HG03280 (cell line): ENCODE results near the gene SLC24A3.

ENCODE experiments used
- ATAC-seq: cut with Tn5 transposase; IDR thresholded peaks from one replicate; pipeline ENCODE4 v1.9.1; 2021; ENCODE audit warnings: mild to moderate bottlenecking, moderate library complexity; ENCODE audit not compliant: unreplicated experiment

SLC24A3 gene

GRCh38 chr20:19693508-19693907 is 481.1 kb downstream of the SLC24A3 start:
- no peak for ATAC-seq

GRCh38 chr20:19695081-19695480 is 482.6 kb downstream of the SLC24A3 start:
- ATAC-seq, result no peak

DNA sequence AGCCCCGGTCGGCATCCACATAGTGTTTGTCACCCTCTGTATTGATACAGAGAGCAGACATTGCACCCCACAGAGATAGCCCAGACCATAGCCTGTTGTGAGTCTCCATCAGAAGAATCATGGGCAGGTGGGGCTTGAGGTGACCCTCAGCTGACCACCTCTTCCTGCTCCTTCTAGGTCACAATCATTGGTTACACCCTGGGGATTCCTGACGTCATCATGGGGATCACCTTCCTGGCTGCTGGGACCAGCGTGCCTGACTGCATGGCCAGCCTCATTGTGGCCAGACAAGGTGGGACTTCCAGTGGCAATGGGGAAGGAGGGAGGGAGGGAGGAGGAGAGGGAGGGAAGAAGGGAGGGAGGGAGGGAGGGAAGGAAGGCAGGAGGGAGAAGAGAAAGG is 484.2 kb downstream of the SLC24A3 start:
- no peak for ATAC-seq

GRCh38 chr20:19697415-19697814 is 485.0 kb downstream of the SLC24A3 start:
- no peak for ATAC-seq

GRCh38 chr20:19699180-19699971 is 486.9 kb downstream of the SLC24A3 start:
- ATAC-seq, result no peak

DNA sequence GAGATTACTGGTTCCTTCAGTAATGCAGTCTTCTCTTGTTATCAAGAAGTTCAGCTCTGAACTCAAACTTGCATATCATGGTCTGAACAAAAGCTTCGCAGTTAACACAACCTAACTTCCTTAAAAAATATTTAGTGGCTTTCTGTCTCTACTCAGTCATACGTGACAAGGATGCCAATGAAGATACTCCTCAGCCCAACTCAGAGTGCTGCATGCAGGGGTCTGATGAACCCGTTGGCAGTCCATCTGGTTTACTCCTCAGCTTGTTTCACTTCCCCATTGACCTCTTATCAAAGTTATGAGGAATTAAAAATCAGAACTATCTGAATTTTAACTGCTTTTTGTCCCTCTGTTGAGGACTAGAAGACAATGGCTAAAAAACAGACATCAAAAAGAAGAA is 489.0 kb downstream of the SLC24A3 start:
- ATAC-seq, result no peak

DNA sequence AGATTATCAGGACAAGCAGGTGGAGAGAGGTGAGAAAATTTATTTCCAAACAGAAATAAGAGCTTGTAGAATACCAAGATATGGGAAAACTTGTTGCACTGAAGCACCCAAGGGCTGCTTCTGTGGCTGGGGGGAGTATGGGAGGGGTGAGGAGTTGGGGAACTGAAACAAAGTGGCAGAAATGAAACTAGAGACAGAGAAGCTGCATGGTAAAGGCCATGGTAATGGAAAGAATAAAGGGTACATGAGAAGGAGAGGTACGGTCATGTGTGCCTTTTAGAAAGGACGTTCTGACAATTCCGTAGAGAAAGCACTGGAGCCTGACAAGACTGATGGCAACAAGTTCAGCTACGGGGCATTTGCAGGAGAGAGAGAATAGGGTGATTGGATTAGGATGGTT is 494.0 kb downstream of the SLC24A3 start:
- no peak for ATAC-seq

DNA sequence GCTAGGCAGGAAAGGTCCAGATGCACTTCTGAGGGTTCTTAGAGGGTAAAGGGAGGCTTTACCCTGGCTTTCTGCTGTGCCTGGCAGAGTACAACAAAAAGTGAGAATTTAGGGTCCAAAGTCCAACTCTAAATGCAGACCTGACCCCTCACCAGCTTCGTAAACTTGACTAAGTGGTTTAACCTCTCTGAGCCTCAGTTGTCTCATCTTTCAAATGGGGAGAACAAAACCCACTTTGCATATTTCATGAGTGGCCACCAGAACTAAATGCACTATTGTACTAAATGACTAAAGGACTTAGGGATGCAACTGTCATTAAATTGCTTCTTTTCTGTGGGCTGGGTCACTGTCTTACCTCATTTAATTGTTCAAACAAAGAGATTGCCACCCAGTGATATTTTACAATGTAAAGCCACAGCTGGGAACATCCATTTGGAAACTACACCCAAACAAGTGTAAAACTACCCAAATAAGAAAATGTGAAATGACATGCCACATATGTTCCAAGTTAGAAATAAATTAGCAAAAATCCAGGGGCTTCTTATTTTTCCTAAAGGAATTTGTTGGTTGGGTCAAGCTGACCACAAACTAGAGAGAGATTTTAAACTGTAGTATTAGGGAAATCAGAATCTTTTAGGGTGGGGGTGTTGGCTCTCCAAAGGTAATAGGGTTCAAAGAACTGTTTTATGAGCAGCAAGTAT is 497.3 kb downstream of the SLC24A3 start:
- no peak for ATAC-seq

DNA sequence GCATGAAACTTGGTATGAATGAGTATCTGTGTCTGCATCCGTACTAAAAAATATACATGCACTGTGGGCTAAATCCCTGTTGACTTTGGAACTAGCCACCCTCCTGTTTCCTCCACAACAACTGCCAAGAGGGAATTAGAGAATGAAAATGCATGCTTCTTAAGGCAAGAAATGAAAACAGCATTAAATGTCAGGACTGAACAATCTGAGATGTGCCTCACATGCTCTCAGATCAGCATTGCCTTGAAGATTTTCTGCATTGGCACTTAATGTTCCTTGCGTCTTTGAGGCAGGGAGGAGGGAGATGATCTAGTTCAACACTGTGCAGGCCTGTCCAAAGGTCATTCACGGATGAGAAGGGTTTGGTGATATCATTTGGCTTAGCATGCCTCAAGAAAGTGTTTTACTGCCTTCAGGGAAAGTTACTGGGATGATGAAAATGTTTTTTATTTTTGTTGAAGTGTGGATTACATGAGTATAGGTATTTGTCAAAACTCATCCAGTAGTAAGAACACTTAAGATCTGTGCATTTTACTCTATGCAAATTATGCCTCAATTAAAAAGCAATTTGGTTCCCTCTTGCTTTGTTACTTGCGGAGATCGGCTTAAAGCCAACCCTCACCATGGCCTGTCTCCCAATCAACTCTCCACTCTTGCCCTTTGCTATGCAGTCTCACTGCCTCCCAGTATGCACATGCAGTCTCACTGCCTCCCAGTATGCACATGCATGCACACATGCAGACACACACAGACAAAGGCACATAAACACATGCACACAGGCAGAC is 498.1 kb downstream of the SLC24A3 start:
- no peak for ATAC-seq

GRCh38 chr20:19711126-19711525 is 498.7 kb downstream of the SLC24A3 start:
- ATAC-seq, result no peak

DNA sequence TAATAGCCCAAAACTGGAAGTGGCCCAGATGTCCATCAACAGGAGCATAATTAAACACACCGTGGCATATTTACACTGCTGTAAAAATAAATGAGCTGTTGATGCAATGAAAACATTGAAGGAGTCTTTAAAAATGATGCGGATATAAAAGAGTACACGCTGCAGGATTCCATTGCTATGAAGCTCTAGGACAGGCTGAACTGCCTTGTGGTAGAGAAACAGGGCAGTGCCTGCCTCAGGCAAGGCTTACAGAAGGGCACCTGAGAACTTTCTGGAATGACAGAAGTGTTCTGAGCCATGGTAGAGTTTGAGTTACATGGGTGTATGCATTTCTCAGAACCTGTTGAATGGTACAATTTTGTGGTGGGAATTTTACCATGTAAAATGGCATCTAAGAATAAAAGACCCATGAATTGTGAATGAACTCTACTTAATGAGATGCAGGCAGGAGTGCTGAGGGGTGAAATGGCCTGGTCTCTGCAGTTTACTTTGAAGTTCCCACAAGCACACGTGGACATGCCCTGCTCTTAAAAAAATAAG is 500.3 kb downstream of the SLC24A3 start:
- ATAC-seq, result no peak

- ATAC-seq, result no peak
Observed at GRCh38 chr20:19713822-19714578, 501.6 kb downstream of the SLC24A3 start.

GRCh38 chr20:19714579-19714840 is 502.1 kb downstream of the SLC24A3 start:
- ATAC-seq, result no peak

DNA sequence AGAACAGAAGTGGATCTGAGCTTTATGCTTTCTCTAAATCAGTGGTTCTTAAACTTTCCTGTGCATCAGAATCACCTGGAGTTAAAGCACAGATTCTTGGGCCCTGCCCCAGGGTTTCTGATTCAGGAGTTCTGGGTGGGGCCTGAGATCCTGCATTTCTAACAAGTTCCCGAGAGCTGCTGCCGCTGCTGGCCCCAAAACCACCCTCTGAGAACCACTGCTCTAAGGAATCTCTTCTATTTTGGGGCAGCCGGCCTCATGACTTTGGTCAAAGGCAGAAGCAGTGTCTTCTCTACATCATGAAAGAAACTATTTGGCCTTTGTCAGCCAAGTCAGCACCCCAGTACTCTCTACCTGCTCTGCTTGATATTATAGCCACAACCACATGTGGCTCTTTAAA is 503.5 kb downstream of the SLC24A3 start:
- ATAC-seq, result no peak

- no peak for ATAC-seq
Observed at GRCh38 chr20:19718880-19719279, 506.4 kb downstream of the SLC24A3 start.

DNA sequence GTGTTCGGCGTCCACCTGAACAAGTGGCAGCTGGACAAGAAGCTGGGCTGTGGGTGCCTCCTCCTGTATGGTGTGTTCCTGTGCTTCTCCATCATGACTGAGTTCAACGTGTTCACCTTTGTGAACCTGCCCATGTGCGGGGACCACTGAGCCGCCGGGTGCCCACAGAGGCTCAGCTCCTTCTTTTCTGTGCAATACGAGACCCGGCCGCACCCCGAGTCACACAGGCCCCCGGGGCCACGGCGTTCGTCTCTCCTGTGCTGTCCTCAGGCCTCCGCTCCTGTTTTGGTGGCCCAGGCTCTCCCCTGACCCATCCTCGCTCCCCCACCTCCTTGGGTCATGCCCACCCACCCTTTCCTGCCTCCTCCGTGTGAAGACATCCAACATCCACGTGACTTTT is 508.5 kb downstream of the SLC24A3 start:
- no peak for ATAC-seq

DNA sequence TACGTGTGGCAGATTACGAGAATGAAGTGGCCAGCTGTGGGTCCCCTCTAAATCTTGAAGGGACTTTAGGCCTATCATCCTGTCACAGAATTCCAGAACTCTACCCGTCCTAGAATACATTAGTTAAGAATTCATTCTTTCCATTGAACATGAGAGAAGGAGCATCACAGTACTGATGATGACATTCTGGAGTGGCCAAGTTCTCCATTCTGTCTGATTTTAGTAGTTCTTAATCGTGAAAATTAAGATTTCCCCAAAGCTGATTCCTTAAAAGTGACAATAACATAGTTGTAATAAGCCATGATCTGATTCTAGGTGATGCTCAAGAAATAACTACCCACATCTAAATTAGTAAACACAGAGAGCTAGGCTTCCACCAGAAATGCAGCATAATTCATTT is 510.6 kb downstream of the SLC24A3 start:
- ATAC-seq, result no peak

DNA sequence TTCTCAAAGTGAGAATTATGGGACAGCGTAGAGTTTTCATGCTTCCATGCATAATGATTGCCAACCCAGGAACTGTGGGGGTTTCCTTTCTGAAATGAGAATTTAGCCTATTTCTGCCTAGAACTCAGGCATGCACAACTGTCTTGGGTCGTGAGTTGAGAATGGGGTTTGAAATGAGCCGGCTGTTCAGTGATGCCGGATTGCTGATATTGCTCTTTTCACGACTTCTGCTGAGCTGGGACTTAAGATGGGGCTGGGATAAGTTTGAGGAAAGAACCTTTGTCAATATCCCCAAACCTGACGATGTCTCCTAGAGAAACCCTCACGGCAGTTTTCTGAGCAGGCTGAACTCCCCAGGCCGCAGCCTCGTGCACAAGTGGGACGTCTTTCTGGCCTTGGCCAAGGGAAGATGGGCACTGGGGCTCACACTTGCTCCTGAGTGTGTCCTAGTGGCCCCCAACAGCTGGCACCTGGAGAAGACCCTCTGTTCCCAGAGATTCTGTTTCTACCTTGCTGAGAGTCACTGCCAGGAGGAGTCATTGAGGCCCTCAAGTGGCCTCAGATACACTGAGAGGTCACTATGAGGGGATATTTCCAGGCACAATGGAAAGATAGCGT is 511.5 kb downstream of the SLC24A3 start:
- no peak for ATAC-seq

DNA sequence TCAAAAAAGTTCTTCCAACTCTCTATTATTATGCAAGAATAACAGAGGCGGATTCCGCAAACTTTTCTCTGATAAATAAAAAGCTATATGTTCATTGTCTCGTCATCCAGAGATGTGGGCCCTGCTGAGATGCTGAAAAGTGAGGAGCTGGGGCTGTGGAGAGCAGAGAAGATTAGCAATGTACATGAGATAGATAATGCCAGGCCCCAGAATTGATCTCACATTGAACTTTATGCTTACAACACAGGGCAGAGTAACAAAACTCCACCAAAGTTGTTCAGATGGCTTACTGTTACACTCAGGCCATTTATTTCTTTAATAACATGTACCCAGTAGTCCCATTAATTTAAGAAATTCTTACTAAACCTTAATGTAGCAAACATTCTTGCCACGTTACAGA is 512.9 kb downstream of the SLC24A3 start:
- no peak for ATAC-seq

- ATAC-seq, result no peak
Observed at GRCh38 chr20:19725814-19726525, 513.5 kb downstream of the SLC24A3 start.
